GM21390 (cell line): ENCODE measurements around the gene RNF8.
"Not testable (repeated sequence)": the region's sequence is repeated elsewhere in the genome, so short reads cannot be mapped to it uniquely, and the experiment has no call there.

Experiments
- ATAC-seq: cut with Tn5 transposase; IDR thresholded peaks from one replicate; pipeline ENCODE4 v1.9.1; 2021; ENCODE audit not compliant: unreplicated experiment

Gene RNF8

GRCh38 chr6:37442416-37443215, 88.8 kb downstream of the RNF8 start:
- no peak for ATAC-seq

- ATAC-seq: not testable (repeated sequence)
Measured at GRCh38 chr6:37443216-37443542, 89.4 kb downstream of the RNF8 start.
